HepG2 (cell line): ENCODE measurements around the gene NFS1. TPM values are rescaled to one million over a fixed set of nuclear protein-coding genes. Genes with fewer than 3 reads are reported as not detected.
A peak's percentile ranks its signal among the peaks of the same experiment; 100 is the strongest.

Source experiments
- ERF ChIP-seq: IDR thresholded peaks from 2 replicates; pipeline ENCODE4 v1.6.1; 2018; ENCODE audit warnings: missing biosample characterization, missing genetic modification reagents
- ETV6 ChIP-seq: sonication (generic); formaldehyde crosslinking; conservative IDR thresholded peaks from 2 replicates; pipeline ENCODE4 v1.4.0; 2020; ENCODE audit warnings: missing genetic modification reagents
- IKZF4 ChIP-seq: sonication (generic); formaldehyde crosslinking; IDR thresholded peaks from 2 replicates; pipeline ENCODE4 v1.5.1; 2020; ENCODE audit warnings: borderline replicate concordance, mild to moderate bottlenecking, low read depth, missing genetic modification reagents; ENCODE audit errors: not compliant biosample characterization
- MIER3 ChIP-seq: IDR thresholded peaks from 2 replicates; pipeline ENCODE4 v1.6.1; 2016; ENCODE audit warnings: missing compliant biosample characterization, borderline replicate concordance
- NFIC ChIP-seq: IDR thresholded peaks from 2 replicates; pipeline ENCODE4 v1.6.1; 2012; ENCODE audit warnings: mild to moderate bottlenecking, low read length, inconsistent platforms
- SOX6 ChIP-seq, 2 experiments: fragments of 450-650 bp in 1 of 2; sonication (generic) in 1 of 2; formaldehyde crosslinking in 1 of 2; IDR thresholded peaks; 2 replicates each; pipeline versions ENCODE4 v1.4.0 to v1.6.1; 2017 to 2020; ENCODE audit warnings: antibody characterized with exemption in 1 of 2, mild to moderate bottlenecking in 1 of 2, missing genetic modification reagents in 1 of 2
- TCF12 ChIP-seq, 2 experiments: fragments of 450-650 bp in 1 of 2; sonication (generic) in 1 of 2; formaldehyde crosslinking in 1 of 2; IDR thresholded peaks; 2 replicates each; pipeline versions ENCODE4 v1.6.1 to v1.8.0; 2017 to 2022; ENCODE audit warnings: antibody characterized with exemption in 1 of 2, mild to moderate bottlenecking in 1 of 2, missing genetic modification reagents in 1 of 2, moderate library complexity in 1 of 2
- ZMYM2 ChIP-seq: sonication (generic); formaldehyde crosslinking; IDR thresholded peaks from 2 replicates; pipeline ENCODE4 v1.8.0; 2022; ENCODE audit warnings: mild to moderate bottlenecking, missing genetic modification reagents
- ZNF12 ChIP-seq: sonication (generic); formaldehyde crosslinking; IDR thresholded peaks from 2 replicates; pipeline ENCODE4 v1.5.0; 2020; ENCODE audit warnings: missing genetic modification reagents
- ZNF143 ChIP-seq: sonication (generic); formaldehyde crosslinking; IDR thresholded peaks from 2 replicates; pipeline ENCODE4 v1.4.0; 2020; ENCODE audit warnings: missing genetic modification reagents
- ZNF383 ChIP-seq: sonication (generic); formaldehyde crosslinking; IDR thresholded peaks from 2 replicates; pipeline ENCODE4 v1.4.0; 2020; ENCODE audit warnings: missing genetic modification reagents, mild to moderate bottlenecking, borderline replicate concordance
- ZNF619 ChIP-seq: sonication (generic); formaldehyde crosslinking; IDR thresholded peaks from 2 replicates; pipeline ENCODE4 v1.4.0; 2020; ENCODE audit warnings: mild to moderate bottlenecking, missing genetic modification reagents
- ZNF83 ChIP-seq: sonication (generic); formaldehyde crosslinking; IDR thresholded peaks from 2 replicates; pipeline ENCODE4 v1.4.0; 2020; ENCODE audit warnings: missing genetic modification reagents, mild to moderate bottlenecking, borderline replicate concordance
- polyA plus RNA-seq, 8 experiments: library from polyadenylated mRNA; depleted of rRNA in 3 of 8; stranded (reverse) in 7 of 8; unstranded in 1 of 8; fragments of >200 nt; fragmentation: Illumina TruSeq in 4 of 8; extraction: Trizol in 4 of 8; gene quantifications; 2 replicates each; pipeline versions ENCODE4 v1.2.1 to v1.2.3, GENCODE V29; 2011 to 2016; ENCODE audit warnings: low read depth in 4 of 8, missing spikeins in 1 of 8, mixed read lengths in 1 of 8; ENCODE audit not compliant: insufficient read depth in 1 of 8
- total RNA-seq, 5 experiments: library from RNA; depleted of rRNA; stranded (reverse); fragments of >200 nt; fragmentation: Illumina TruSeq; extraction: Trizol; gene quantifications; 2 replicates each; pipeline ENCODE4 v1.2.3, GENCODE V29; 2016; ENCODE audit warnings: low read depth in 1 of 5
- TF ChIP-seq, protein P1 (sequence below): sonication (generic); formaldehyde crosslinking; IDR thresholded peaks from 2 replicates; pipeline ENCODE4 v1.5.1; 2020; ENCODE audit warnings: mild to moderate bottlenecking, missing genetic modification reagents
- TF ChIP-seq, protein P2 (sequence below): sonication (generic); formaldehyde crosslinking; IDR thresholded peaks from 2 replicates; pipeline ENCODE4 v1.4.0; 2020; ENCODE audit warnings: low read depth, mild to moderate bottlenecking, missing genetic modification reagents
- TF ChIP-seq, protein P3 (sequence below): IDR thresholded peaks from 2 replicates; pipeline ENCODE4 v1.6.1; 2018; ENCODE audit warnings: missing genetic modification reagents, mild to moderate bottlenecking, missing compliant biosample characterization
- TF ChIP-seq, protein P4 (sequence below): sonication (generic); formaldehyde crosslinking; IDR thresholded peaks from 2 replicates; pipeline ENCODE4 v1.5.0; 2020; ENCODE audit warnings: mild to moderate bottlenecking, missing genetic modification reagents
- TF ChIP-seq, protein P5 (sequence below): sonication (generic); formaldehyde crosslinking; IDR thresholded peaks from 2 replicates; pipeline ENCODE4 v1.5.0; 2020; ENCODE audit warnings: missing genetic modification reagents

NFS1 gene
- total and polyA plus RNA-seq, 2 of the 13 experiments (the other 11 are each of a cell fraction or from before 2014, with no cell fraction given), result 65.9 to 88.1 TPM

DNA sequence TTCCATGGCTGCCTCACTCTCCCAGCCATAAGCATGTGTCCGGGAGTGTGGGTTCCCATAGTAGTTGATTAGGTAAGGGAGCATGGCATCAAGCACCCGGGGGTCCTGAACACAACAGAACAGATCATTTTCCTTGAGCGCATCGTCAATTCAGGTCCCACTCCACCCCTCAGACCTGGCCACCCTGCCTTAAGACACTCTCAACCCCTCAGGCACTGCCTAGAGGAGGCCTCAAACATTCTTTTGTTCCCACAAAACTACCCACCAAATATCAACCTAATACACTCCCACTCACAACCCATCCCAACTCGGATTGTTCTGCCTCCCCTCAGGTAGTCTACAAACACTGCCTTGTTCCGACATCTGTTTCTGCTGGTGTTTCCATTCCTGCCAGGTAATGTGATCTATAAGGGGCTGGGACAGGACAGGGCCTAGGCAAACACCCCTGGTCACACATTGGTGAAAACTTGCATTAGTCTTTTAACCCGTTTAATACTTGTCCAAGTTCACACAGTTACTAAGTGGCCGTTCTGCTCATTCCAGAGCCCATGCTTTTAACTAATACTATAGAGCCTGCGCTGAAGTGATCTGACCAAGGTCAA, 1.4 kb downstream of the NFS1 start (continued):
- TF ChIP-seq, protein P1, sequence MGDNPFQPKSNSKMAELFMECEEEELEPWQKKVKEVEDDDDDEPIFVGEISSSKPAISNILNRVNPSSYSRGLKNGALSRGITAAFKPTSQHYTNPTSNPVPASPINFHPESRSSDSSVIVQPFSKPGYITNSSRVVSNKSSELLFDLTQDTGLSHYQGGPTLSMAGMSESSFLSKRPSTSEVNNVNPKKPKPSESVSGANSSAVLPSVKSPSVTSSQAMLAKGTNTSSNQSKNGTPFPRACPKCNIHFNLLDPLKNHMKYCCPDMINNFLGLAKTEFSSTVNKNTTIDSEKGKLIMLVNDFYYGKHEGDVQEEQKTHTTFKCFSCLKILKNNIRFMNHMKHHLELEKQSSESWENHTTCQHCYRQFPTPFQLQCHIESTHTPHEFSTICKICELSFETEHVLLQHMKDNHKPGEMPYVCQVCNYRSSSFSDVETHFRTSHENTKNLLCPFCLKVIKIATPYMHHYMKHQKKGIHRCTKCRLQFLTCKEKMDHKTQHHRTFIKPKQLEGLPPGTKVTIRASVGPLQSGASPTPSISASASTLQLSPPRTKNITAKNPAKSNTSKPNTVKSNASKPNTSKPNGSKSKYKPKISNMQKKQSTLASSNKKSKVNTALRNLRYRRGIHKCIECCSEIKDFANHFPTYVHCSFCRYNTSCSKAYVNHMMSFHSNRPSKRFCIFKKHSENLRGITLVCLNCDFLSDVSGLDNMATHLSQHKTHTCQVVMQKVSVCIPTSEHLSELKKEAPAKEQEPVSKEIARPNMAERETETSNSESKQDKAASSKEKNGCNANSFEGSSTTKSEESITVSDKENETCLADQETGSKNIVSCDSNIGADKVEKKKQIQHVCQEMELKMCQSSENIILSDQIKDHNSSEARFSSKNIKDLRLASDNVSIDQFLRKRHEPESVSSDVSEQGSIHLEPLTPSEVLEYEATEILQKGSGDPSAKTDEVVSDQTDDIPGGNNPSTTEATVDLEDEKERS (CRISPR knock-in tag), result no peak
- TF ChIP-seq ZNF12 (CRISPR knock-in tag) (no peak), ZMYM2 (CRISPR knock-in tag) (no peak; the same call in 1 of the 2 replicates), SOX6 (IDR thresholded peaks at IDR 0.05) (no peak), SOX6 (CRISPR knock-in tag; IDR thresholded peaks at IDR 0.05) (peak; percentile 53), NFIC (no peak), IKZF4 (CRISPR knock-in tag) (peak; percentile 63), ZNF143 (CRISPR knock-in tag) (no peak), MIER3 (0 out of 2 replicates have a peak, but pooled peaks have one; percentile 24), ETV6 (CRISPR knock-in tag) (0 out of 2 replicates have a peak, but pooled peaks have one; percentile 41), ZNF619 (no peak), TCF12 (IDR thresholded peaks at IDR 0.05) (no peak), TCF12 (CRISPR knock-in tag; IDR thresholded peaks at IDR 0.05) (0 out of 2 replicates have a peak, but pooled peaks have one; percentile 55), ZNF83 (CRISPR knock-in tag) (no peak), ERF (CRISPR knock-in tag) (no peak), ZNF383 (CRISPR knock-in tag) (no peak)
- TF ChIP-seq, protein P2, sequence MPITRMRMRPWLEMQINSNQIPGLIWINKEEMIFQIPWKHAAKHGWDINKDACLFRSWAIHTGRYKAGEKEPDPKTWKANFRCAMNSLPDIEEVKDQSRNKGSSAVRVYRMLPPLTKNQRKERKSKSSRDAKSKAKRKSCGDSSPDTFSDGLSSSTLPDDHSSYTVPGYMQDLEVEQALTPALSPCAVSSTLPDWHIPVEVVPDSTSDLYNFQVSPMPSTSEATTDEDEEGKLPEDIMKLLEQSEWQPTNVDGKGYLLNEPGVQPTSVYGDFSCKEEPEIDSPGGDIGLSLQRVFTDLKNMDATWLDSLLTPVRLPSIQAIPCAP (CRISPR knock-in tag), result no peak
- TF ChIP-seq, protein P3, sequence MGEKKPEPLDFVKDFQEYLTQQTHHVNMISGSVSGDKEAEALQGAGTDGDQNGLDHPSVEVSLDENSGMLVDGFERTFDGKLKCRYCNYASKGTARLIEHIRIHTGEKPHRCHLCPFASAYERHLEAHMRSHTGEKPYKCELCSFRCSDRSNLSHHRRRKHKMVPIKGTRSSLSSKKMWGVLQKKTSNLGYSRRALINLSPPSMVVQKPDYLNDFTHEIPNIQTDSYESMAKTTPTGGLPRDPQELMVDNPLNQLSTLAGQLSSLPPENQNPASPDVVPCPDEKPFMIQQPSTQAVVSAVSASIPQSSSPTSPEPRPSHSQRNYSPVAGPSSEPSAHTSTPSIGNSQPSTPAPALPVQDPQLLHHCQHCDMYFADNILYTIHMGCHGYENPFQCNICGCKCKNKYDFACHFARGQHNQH (CRISPR knock-in tag), result no peak
- TF ChIP-seq, protein P4, sequence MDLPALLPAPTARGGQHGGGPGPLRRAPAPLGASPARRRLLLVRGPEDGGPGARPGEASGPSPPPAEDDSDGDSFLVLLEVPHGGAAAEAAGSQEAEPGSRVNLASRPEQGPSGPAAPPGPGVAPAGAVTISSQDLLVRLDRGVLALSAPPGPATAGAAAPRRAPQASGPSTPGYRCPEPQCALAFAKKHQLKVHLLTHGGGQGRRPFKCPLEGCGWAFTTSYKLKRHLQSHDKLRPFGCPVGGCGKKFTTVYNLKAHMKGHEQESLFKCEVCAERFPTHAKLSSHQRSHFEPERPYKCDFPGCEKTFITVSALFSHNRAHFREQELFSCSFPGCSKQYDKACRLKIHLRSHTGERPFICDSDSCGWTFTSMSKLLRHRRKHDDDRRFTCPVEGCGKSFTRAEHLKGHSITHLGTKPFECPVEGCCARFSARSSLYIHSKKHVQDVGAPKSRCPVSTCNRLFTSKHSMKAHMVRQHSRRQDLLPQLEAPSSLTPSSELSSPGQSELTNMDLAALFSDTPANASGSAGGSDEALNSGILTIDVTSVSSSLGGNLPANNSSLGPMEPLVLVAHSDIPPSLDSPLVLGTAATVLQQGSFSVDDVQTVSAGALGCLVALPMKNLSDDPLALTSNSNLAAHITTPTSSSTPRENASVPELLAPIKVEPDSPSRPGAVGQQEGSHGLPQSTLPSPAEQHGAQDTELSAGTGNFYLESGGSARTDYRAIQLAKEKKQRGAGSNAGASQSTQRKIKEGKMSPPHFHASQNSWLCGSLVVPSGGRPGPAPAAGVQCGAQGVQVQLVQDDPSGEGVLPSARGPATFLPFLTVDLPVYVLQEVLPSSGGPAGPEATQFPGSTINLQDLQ (CRISPR knock-in tag), result 0 out of 2 replicates have a peak, but pooled peaks have one; percentile 66
- TF ChIP-seq, protein P5, sequence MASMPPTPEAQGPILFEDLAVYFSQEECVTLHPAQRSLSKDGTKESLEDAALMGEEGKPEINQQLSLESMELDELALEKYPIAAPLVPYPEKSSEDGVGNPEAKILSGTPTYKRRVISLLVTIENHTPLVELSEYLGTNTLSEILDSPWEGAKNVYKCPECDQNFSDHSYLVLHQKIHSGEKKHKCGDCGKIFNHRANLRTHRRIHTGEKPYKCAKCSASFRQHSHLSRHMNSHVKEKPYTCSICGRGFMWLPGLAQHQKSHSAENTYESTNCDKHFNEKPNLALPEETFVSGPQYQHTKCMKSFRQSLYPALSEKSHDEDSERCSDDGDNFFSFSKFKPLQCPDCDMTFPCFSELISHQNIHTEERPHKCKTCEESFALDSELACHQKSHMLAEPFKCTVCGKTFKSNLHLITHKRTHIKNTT (CRISPR knock-in tag), result no peak
